ENCODE measurements around the gene ADIRF. TPM values are rescaled to one million over a fixed set of nuclear protein-coding genes. Genes with fewer than 3 reads are reported as not detected.

Gene ADIRF
- total RNA-seq, 1 donor from 2014 or later = 0.41 TPM

GRCh38 chr10:86959737-86960002 is 8.6 kb upstream of the ADIRF start:
- DNase-seq (ENCODE audit: low spot score in 2 of 2) = no peak
- FAIRE-seq = no peak

- FAIRE-seq (no peak), DNase-seq (ENCODE audit: low spot score in 2 of 2) (no peak)
Measured at GRCh38 chr10:86960003-86960862, 8.0 kb upstream of the ADIRF start.

GRCh38 chr10:86960863-86961434 is 7.3 kb upstream of the ADIRF start:
- DNase-seq (ENCODE audit: low spot score in 2 of 2) (no peak), FAIRE-seq (no peak)

- no peak for FAIRE-seq
- DNase-seq (ENCODE audit: low spot score in 2 of 2) = no peak
Measured at GRCh38 chr10:86961481-86962091, 6.7 kb upstream of the ADIRF start.

GRCh38 chr10:86962136-86962980 is 5.9 kb upstream of the ADIRF start:
- no peak for FAIRE-seq

GRCh38 chr10:86962981-86963310 is 5.3 kb upstream of the ADIRF start:
- no peak for FAIRE-seq
- DNase-seq (ENCODE audit: low spot score in 2 of 2) = no peak

More at GRCh38 chr10:86962136-86962980, 5.9 kb upstream of the ADIRF start:
- no peak for DNase-seq (ENCODE audit: low spot score in 2 of 2)

GRCh38 chr10:86963341-86963919 is 4.9 kb upstream of the ADIRF start:
- DNase-seq (ENCODE audit: low spot score in 2 of 2) = no peak
- no peak for FAIRE-seq

- no peak for DNase-seq (ENCODE audit: low spot score in 2 of 2)
- no peak for FAIRE-seq
Measured at GRCh38 chr10:86964061-86964846, 4.0 kb upstream of the ADIRF start.

GRCh38 chr10:86964847-86965190 is 3.5 kb upstream of the ADIRF start:
- FAIRE-seq = no peak
- DNase-seq (ENCODE audit: low spot score in 2 of 2) = no peak

- FAIRE-seq (no peak), DNase-seq (ENCODE audit: low spot score in 2 of 2) (no peak)
Measured at GRCh38 chr10:86965986-86966654, 2.2 kb upstream of the ADIRF start.

- DNase-seq (ENCODE audit: low spot score in 2 of 2) (peak in 1 of 2 donors; percentile 12), FAIRE-seq (no peak)
Measured at GRCh38 chr10:86967481-86967941, 771 bp upstream of the ADIRF start.

- DNase-seq (ENCODE audit: low spot score in 2 of 2) = no peak
Measured at GRCh38 chr10:86968994-86969355, 693 bp downstream of the ADIRF start.

GRCh38 chr10:86969421-86970041 is 1.2 kb downstream of the ADIRF start:
- no peak for FAIRE-seq

More at GRCh38 chr10:86968994-86969355, 693 bp downstream of the ADIRF start:
- FAIRE-seq = no peak

GRCh38 chr10:86970162-86970981 is 2.1 kb downstream of the ADIRF start:
- no peak for FAIRE-seq

More at GRCh38 chr10:86969421-86970041, 1.2 kb downstream of the ADIRF start:
- no peak for DNase-seq (ENCODE audit: low spot score in 2 of 2)

GRCh38 chr10:86970982-86971231 is 2.6 kb downstream of the ADIRF start:
- FAIRE-seq (no peak), DNase-seq (ENCODE audit: low spot score in 2 of 2) (no peak)

More at GRCh38 chr10:86970162-86970981, 2.1 kb downstream of the ADIRF start:
- DNase-seq (ENCODE audit: low spot score in 2 of 2) = no peak

- FAIRE-seq = no peak
- DNase-seq (ENCODE audit: low spot score in 2 of 2) = peak; percentile 70 to 89
Measured at GRCh38 chr10:86971232-86971991, 3.1 kb downstream of the ADIRF start.

GRCh38 chr10:86972613-86973380 is 4.5 kb downstream of the ADIRF start:
- no peak for DNase-seq (ENCODE audit: low spot score in 2 of 2)
- no peak for FAIRE-seq
